Measurements from ENCODE around the gene PIK3R6.
"Not testable (repeated sequence)": the region's sequence is repeated elsewhere in the genome, so short reads cannot be mapped to it uniquely, and the experiment has no call there.

The PIK3R6 gene

DNA sequence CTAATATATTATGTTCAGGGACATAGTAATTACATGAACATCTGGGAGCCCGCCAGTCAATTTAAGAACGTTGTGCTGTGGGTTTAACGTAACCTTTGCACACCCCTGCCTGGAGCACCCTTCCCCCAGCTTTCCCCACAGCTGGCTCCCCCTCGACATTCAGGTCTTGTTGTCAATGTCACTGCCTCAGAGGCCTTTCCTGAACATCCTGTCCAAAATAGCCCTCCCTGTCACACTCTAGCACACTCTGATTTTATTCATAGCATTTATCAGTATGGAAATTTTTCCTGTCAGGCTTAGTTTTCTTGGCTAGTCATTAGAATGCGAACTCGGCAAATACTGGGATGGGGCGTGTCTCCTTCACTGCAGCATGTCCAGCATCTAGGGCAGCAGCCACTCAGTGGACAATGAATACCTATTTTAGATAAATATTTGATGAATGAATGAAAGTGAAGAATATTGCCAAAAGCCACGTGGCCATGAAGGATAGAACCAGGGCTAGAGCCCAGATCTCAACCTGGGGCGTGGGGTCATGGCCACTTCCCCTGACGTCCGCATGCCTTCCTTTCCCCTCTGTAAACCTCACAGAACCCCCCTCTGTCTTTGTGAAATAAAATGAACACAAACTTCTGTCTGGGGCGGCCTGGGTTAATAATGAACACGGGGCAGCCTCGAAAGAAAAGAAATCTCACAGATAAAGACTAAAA, 10.5 kb downstream of the PIK3R6 start:
- Mint-ChIP-seq H3K4me3 (no peak overlapping the region), H3K4me1 (ENCODE audit: low read depth) (peaks cover 34% of the 10 kb centered on the region), H3K36me3 (ENCODE audit: low read depth) (peaks cover 9% of the 10 kb centered on the region), H3K27ac (no peak overlapping the region), H3K27me3 (ENCODE audit: low read depth) (no peaks in the 10 kb centered on the region), H3K9me3 (no peaks in the 10 kb centered on the region)

DNA sequence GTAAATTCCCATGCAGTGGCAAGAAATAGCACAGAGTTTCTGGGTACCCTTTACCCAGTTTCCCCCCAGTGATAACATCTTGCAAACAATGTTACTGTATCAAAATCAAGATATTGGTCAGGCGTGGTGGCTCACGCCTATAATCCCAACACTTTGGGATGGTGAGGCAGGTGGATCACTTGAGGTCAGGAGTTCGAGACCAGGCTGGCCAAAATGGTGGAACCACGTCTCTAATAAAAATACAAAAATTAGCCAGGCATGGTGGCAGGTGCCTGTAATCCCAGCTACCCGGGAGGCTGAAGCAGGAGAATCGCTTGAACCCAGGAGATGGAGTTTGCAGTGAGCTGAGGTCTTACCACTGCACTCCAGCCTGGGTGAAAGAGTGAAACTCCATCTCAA, 11.3 kb downstream of the PIK3R6 start:
- H3K27me3 Mint-ChIP-seq (ENCODE audit: low read depth); H3K9me3 Mint-ChIP-seq; H3K4me3 Mint-ChIP-seq; H3K27ac Mint-ChIP-seq: not testable (repeated sequence)
- H3K4me1 Mint-ChIP-seq (ENCODE audit: low read depth): peaks cover 26% of the 10 kb centered on the region
- peaks cover 11% of the 10 kb centered on the region for H3K36me3 Mint-ChIP-seq (ENCODE audit: low read depth)

DNA sequence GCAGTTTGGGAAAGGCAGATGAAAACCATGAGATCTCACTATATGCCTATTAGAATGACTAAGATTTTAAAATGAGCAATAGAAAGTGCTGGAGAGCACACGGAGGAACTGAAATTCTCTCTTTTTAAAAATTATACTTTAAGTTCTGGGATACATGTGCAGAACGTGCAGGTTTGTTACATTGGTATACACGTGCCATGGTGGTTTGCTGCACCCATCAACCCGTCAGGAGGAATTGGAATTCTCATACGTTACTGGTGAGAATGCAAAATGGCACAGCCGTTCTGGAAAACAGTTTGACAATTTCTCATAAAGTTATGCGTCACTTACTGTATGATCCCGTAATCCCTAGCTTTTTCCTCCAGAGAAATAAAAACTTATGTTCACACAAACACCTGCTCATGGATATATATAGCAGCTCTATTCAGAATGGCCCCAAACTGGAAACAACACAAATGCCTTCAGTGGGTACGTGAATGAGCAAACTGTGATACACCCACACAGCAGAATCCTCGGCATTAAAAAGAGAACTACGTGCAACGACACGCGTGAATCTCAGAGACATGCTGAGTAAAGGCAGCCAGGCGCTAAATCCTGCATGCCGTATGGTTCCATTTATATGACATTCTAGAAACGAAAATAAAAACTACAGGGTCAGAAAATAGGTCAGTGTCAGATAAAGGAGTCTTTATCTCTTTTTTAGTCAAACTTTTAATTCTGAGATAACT, 11.8 kb downstream of the PIK3R6 start:
- peaks cover 26% of the 10 kb centered on the region for H3K4me1 Mint-ChIP-seq (ENCODE audit: low read depth)
- H3K27ac Mint-ChIP-seq: no peak overlapping the region
- H3K27me3 Mint-ChIP-seq (ENCODE audit: low read depth): no peaks in the 10 kb centered on the region
- no peak overlapping the region for H3K4me3 Mint-ChIP-seq
- peaks cover 11% of the 10 kb centered on the region for H3K36me3 Mint-ChIP-seq (ENCODE audit: low read depth)
- no peaks in the 10 kb centered on the region for H3K9me3 Mint-ChIP-seq

- no peak overlapping the region for H3K4me3 Mint-ChIP-seq
- no peaks in the 10 kb centered on the region for H3K27me3 Mint-ChIP-seq (ENCODE audit: low read depth)
- peaks cover 3% of the 10 kb centered on the region for H3K4me1 Mint-ChIP-seq (ENCODE audit: low read depth)
- H3K9me3 Mint-ChIP-seq: no peaks in the 10 kb centered on the region
- H3K27ac Mint-ChIP-seq: no peak overlapping the region
- H3K36me3 Mint-ChIP-seq (ENCODE audit: low read depth): peaks cover 11% of the 10 kb centered on the region
Measured at GRCh38 chr17:8851600-8851999, 15.9 kb downstream of the PIK3R6 start.

DNA sequence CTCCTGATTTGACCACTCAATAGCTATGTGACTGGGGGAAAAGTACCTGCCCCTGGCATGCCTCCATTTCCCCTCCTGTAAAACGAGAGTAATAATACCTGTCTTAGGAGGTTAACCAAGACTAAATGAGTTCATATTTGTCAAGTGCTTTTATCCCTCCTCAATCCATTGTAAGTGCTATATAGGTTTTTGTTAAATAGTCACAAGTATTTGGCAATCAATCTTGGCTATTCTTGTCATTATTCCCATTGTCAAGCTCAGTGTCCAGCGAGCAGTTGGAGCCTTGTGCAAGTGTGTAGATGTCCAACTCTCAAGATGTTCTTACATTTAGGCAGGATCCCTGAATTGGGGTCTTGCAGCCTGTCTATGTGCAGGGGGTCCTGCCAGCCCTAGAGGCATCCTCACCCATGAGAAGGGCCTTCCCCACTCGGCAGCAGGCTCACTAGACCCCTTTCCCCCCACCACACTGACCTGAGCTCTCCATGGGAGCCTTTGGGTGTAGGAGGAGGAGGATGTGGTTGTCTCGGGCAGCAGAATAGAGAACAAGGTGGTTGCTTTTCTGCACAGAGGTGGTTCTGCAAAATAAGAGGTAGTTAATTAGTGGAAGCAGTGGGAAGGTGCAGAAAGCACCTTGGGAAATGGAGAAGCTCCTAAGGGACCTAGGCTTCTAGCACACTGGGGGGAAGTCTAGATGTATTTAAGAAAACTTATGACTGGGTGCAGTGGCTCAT, 18.0 kb downstream of the PIK3R6 start:
- Mint-ChIP-seq H3K4me1 (ENCODE audit: low read depth) (peaks cover 2% of the 10 kb centered on the region), H3K27ac (no peak overlapping the region), H3K4me3 (no peak overlapping the region), H3K27me3 (ENCODE audit: low read depth) (no peaks in the 10 kb centered on the region), H3K36me3 (ENCODE audit: low read depth) (peaks cover 14% of the 10 kb centered on the region), H3K9me3 (no peaks in the 10 kb centered on the region)

DNA sequence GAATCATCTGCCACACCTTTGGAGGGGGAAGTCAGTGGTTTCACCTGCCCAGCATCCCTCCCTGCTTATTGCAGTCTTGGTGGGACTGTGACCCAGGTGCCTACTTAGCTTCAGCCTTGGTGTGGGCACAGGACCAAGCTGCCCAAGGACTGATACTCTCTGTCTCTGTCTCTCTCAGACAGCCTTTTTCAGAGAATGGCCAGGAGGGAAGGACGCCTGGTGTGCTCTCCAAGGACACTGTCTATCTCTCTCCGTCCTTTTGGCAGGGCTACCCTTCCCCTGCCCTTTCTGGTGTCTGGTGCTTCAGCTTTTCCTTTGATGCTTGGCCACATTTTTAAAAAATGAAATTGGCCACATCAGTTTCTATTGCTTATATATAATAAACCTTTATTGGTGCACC, 19.6 kb downstream of the PIK3R6 start:
- H3K36me3 Mint-ChIP-seq (ENCODE audit: low read depth): peaks cover 14% of the 10 kb centered on the region
- no peaks in the 10 kb centered on the region for H3K27me3 Mint-ChIP-seq (ENCODE audit: low read depth)
- no peaks in the 10 kb centered on the region for H3K9me3 Mint-ChIP-seq
- H3K4me3 Mint-ChIP-seq: no peak overlapping the region
- peaks cover 2% of the 10 kb centered on the region for H3K4me1 Mint-ChIP-seq (ENCODE audit: low read depth)
- no peak overlapping the region for H3K27ac Mint-ChIP-seq

GRCh38 chr17:8846768-8847211, 20.7 kb downstream of the PIK3R6 start:
- H3K27ac Mint-ChIP-seq: no peak overlapping the region
- peaks cover 2% of the 10 kb centered on the region for H3K4me1 Mint-ChIP-seq (ENCODE audit: low read depth)
- no peak overlapping the region for H3K4me3 Mint-ChIP-seq

DNA sequence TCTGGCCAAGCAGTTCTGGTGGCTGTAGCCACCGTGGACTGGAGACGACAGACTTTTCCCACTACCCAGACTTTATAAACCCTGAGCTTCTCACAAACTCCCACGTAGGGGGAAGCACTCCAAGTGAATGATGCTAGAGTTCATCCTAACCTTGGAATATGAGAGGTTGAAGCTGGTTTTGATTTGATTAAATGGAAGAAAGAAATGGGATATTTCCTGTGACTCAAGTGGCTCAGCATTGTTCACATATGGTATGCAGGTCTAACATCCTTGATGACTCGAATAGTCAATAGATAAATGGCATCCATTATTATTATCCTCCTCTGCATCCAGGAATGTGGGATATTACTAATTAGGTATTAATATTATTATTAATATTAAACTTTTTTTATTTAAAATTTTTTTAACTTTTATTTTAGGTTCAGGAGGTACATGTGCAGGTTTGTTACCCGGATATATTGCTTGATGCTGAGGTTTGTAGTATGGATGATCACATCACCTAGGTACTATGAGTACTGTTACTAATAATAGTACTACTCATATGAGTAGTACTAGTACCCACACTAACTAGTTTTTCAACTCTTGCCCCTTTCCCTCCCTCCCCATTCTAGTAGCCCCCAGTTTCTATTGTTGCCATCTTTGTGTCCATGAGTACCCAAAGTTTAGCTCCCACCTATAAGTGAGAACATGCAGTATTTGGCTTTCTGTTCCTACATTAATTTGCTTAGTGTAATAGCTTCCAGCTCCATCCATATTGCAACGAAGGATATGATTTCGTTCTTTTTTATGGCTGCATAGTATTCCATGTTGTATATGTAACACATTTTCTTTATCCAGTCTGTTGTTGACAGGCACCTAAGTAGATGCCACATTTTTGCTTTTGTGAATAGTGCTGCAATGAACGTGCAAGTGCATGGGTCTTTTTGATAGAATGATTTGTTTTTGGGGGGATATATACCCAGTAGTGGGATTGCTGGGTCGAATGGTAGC, 22.9 kb downstream of the PIK3R6 start:
- no peak overlapping the region for H3K27ac Mint-ChIP-seq
- no peaks in the 10 kb centered on the region for H3K4me1 Mint-ChIP-seq (ENCODE audit: low read depth)
- peaks cover 11% of the 10 kb centered on the region for H3K36me3 Mint-ChIP-seq (ENCODE audit: low read depth)
- no peaks in the 10 kb centered on the region for H3K9me3 Mint-ChIP-seq
- H3K4me3 Mint-ChIP-seq: no peak overlapping the region
- H3K27me3 Mint-ChIP-seq (ENCODE audit: low read depth): no peaks in the 10 kb centered on the region

More at GRCh38 chr17:8846768-8847211, 20.7 kb downstream of the PIK3R6 start:
- no peaks in the 10 kb centered on the region for H3K27me3 Mint-ChIP-seq (ENCODE audit: low read depth)
- no peaks in the 10 kb centered on the region for H3K9me3 Mint-ChIP-seq
- H3K36me3 Mint-ChIP-seq (ENCODE audit: low read depth): peaks cover 12% of the 10 kb centered on the region

DNA sequence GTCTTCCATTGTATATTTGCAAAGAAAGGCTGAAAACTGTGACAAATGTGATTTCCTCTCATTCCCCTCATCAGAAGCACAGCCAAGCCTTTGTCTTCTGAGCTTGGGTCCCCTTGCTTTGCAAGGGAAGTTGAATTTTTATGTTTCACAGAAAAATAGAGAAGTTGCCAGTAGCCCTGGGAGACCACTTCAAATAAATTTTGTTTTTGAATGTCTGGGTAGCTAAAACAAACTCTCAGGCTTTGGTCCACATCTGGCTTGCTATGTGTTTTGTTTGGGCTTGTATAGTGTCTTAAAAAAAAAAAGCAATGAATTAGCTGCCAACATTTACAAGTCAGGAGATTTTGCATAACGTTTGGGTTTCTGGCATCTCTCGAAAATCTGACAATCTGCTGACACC, 24.1 kb downstream of the PIK3R6 start:
- no peak overlapping the region for H3K27ac Mint-ChIP-seq
- H3K36me3 Mint-ChIP-seq (ENCODE audit: low read depth): peaks cover 9% of the 10 kb centered on the region
- H3K4me1 Mint-ChIP-seq (ENCODE audit: low read depth): no peaks in the 10 kb centered on the region
- no peaks in the 10 kb centered on the region for H3K27me3 Mint-ChIP-seq (ENCODE audit: low read depth)
- no peak overlapping the region for H3K4me3 Mint-ChIP-seq
- no peaks in the 10 kb centered on the region for H3K9me3 Mint-ChIP-seq

DNA sequence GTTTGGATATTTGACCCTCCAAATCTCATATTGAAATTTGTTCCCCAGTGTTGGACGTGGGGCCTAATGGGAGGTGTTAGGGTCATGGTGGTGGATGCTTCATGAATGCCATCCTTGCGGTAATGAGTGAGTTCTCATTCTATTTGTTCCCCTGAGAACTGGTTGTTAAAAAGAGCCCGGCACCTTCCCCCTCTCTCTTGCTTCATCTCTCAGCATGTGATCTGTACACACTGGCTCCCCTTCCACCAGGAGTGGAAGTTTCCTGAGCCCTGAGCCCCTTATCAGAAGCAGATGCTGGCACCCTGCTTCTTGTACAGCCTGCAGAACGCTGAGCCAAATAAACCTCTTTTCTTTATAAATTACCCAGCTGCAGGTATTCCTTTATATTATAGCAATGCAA, 25.6 kb downstream of the PIK3R6 start:
- Mint-ChIP-seq H3K9me3 (no peaks in the 10 kb centered on the region), H3K36me3 (ENCODE audit: low read depth) (peaks cover 10% of the 10 kb centered on the region), H3K4me1 (ENCODE audit: low read depth) (no peaks in the 10 kb centered on the region), H3K27me3 (ENCODE audit: low read depth) (no peaks in the 10 kb centered on the region), H3K27ac (no peak overlapping the region), H3K4me3 (no peak overlapping the region)

GRCh38 chr17:8839410-8839935, 28.0 kb downstream of the PIK3R6 start:
- no peak overlapping the region for H3K4me3 Mint-ChIP-seq
- peaks cover 3% of the 10 kb centered on the region for H3K36me3 Mint-ChIP-seq (ENCODE audit: low read depth)
- no peak overlapping the region for H3K27ac Mint-ChIP-seq
- H3K9me3 Mint-ChIP-seq: no peaks in the 10 kb centered on the region
- no peaks in the 10 kb centered on the region for H3K27me3 Mint-ChIP-seq (ENCODE audit: low read depth)
- H3K4me1 Mint-ChIP-seq (ENCODE audit: low read depth): no peaks in the 10 kb centered on the region

DNA sequence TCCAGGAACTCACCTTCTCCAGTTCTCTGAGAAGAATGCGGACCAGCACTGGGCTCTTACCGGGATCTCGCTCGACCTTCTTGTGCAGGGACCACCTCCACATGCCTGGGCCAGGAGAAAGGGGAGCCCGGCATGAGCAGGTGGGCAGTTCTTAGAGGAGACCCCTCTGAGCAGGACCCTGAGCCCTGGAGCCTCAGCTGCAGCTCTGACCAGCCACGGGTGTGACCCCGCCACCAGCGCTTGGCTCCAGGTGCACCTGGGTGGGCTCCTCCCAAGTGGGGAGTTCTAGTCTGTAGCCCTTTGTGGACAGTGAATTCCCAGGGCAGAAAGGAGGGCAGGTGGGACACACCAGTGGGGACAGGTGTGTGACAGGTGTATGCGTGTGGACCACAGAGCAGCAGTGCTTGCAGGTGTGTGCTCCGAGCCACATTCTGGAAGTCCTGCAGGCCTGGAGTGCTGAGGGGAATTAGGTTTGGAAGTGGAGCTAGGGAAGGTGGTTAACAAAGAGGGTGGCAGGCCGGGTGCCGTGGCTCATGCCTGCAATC, 28.9 kb downstream of the PIK3R6 start:
- Mint-ChIP-seq H3K27ac (no peak overlapping the region), H3K4me3 (no peak overlapping the region), H3K4me1 (ENCODE audit: low read depth) (no peaks in the 10 kb centered on the region), H3K36me3 (ENCODE audit: low read depth) (peaks cover 4% of the 10 kb centered on the region), H3K27me3 (ENCODE audit: low read depth) (no peaks in the 10 kb centered on the region), H3K9me3 (no peaks in the 10 kb centered on the region)

- H3K27ac Mint-ChIP-seq: no peak overlapping the region
Measured at GRCh38 chr17:8837563-8838075, 29.9 kb downstream of the PIK3R6 start.

More at GRCh38 chr17:8837563-8838075, 29.9 kb downstream of the PIK3R6 start:
- Mint-ChIP-seq H3K27me3 (ENCODE audit: low read depth) (no peaks in the 10 kb centered on the region), H3K9me3 (no peaks in the 10 kb centered on the region), H3K36me3 (ENCODE audit: low read depth) (peaks cover 4% of the 10 kb centered on the region), H3K4me1 (ENCODE audit: low read depth) (no peaks in the 10 kb centered on the region), H3K4me3 (no peak overlapping the region)

Measured in T-helper 1 cell treated with Interleukin-12 subunit alpha and Interleukin-12 subunit beta and Interleukin-4 antibody, amounts not matched to agents 30 μg/mL and 1 μg/mL, for 36 hours (primary cell).